Transverse colon (tissue), 4 donors: ENCODE measurements around the gene DHRS7. TPM values are rescaled to one million over a fixed set of nuclear protein-coding genes. Genes with fewer than 3 reads are reported as not detected.

Source experiments
- DNase-seq: peaks from one replicate; pipeline ENCODE4 v3.0.0-alpha.2; 2019
- H3K27ac ChIP-seq, 4 donors: fragments of 200-600 bp; sonication (generic); 2 replicates each; pipeline ENCODE4 v1.5.1; 2016 to 2018; ENCODE audit warnings: inconsistent platforms in 4 of 4
- H3K27me3 ChIP-seq: fragments of 200-600 bp; sonication (generic); 2 replicates; pipeline ENCODE4 v1.5.1; 2017; ENCODE audit warnings: inconsistent platforms
- H3K36me3 ChIP-seq, 4 donors: fragments of 200-600 bp; sonication (generic); 2 replicates each; pipeline ENCODE4 v1.5.1; 2017 to 2019; ENCODE audit warnings: inconsistent platforms in 4 of 4
- H3K4me1 ChIP-seq, 4 donors: fragments of 200-600 bp; sonication (generic); 2 replicates each; pipeline ENCODE4 v1.5.1; 2017 to 2020; ENCODE audit warnings: inconsistent platforms in 4 of 4
- H3K4me3 ChIP-seq, 4 donors: fragments of 200-600 bp; sonication (generic); 1 replicate in 1 of 4; 2 replicates in 3 of 4; pipeline versions ENCODE4 v1.5.1 to v1.6.1; 2017 to 2019; ENCODE audit warnings: inconsistent platforms in 4 of 4
- H3K9me3 ChIP-seq, 2 donors: fragments of 200-600 bp; sonication (generic); 2 replicates each; pipeline ENCODE4 v1.5.1; 2017 to 2019; ENCODE audit warnings: inconsistent platforms in 2 of 2
- CTCF ChIP-seq, 5 experiments: fragments of 200-600 bp in 3 of 5; fragments of 450-650 bp in 2 of 5; sonication (generic) in 3 of 5; IDR thresholded peaks; 1 replicate in 2 of 5; 2 replicates in 3 of 5; pipeline ENCODE4 v1.5.1; 2016 to 2017; ENCODE audit warnings: antibody characterized with exemption in 5 of 5, inconsistent platforms in 3 of 5, mild to moderate bottlenecking in 2 of 5, moderate library complexity in 1 of 5
- EP300 ChIP-seq: sonication (generic); formaldehyde crosslinking; IDR thresholded peaks from one replicate; pipeline ENCODE4 v1.6.1; 2017; ENCODE audit warnings: antibody characterized with exemption, low read depth
- POLR2A ChIP-seq: fragments of 450-650 bp; IDR thresholded peaks from one replicate; pipeline ENCODE4 v1.6.1; 2016; ENCODE audit warnings: antibody characterized with exemption, mild to moderate bottlenecking, moderate library complexity
- POLR2AphosphoS5 ChIP-seq, 3 donors: sonication (generic); formaldehyde crosslinking; IDR thresholded peaks; one replicate each; pipeline ENCODE4 v1.6.1; 2016; ENCODE audit warnings: antibody characterized with exemption in 3 of 3
- WGBS, 2 donors: methylation state at CpG; one replicate each; pipeline ENCODE4 v1.1.5; 2018; ENCODE audit warnings: low coverage in 1 of 2; 5-methylcytosine and 5-hydroxymethylcytosine counted together
- in situ Hi-C, 4 donors: fragments of 200-750 bp; cut with MboI; loops; one replicate each; pipeline versions ENCODE4 v1.15.0 to v1.15.1; 2017; ENCODE audit warnings: low sequenced_read_pairs in 3 of 4, low pct_ligation_motif_present in 1 of 4, low pct_unique_long_range_greater_than_20kb in 1 of 4
- intact Hi-C: fragments of 100-400 bp; cut with DNase I; formaldehyde crosslinking; loops from one replicate; pipeline ENCODE4 v1.15.1; 2023; ENCODE audit warnings: low total_unique reads
- total RNA-seq, 4 donors: library from RNA; depleted of rRNA; stranded (reverse); fragments of >200 nt; gene quantifications; one replicate each; pipeline ENCODE4 v1.1.0, GENCODE V29; 2016

DHRS7 gene
- total RNA-seq, 4 donors from 2014 or later = 22.4 to 154 (median 82.8) TPM

- no peaks in the 10 kb centered on the region for H3K27me3 ChIP-seq
- peaks cover 0 to 12% (median 4%) of the 10 kb centered on the region in 4 donors for H3K4me1 ChIP-seq
- no peak overlapping the region for H3K4me3 ChIP-seq
- H3K9me3 ChIP-seq = no peaks in the 10 kb centered on the region
- in situ Hi-C loops = no loop called here
- 79 to 83% methylated on average over 6 of the region's 6 CpGs for WGBS, 2 donors
- no peaks in the 10 kb centered on the region for H3K36me3 ChIP-seq
- intact Hi-C loops = no loop called here
- H3K27ac ChIP-seq = no peak overlapping the region
- TF ChIP-seq EP300 (no peak), POLR2A (no peak), POLR2AphosphoS5 (IDR thresholded peaks at IDR 0.05) (no peak), CTCF (IDR thresholded peaks at IDR 0.05) (no peak)
- DNase-seq = no peak
Observed at GRCh38 chr14:60204843-60205774, 39.9 kb upstream of the DHRS7 start.

GRCh38 chr14:60204104-60204842 lies 39.1 kb upstream of the DHRS7 start:
- peaks cover 0 to 12% (median 4%) of the 10 kb centered on the region in 4 donors for H3K4me1 ChIP-seq
- in situ Hi-C loops (no loop called here), intact Hi-C loops (no loop called here)
- no peaks in the 10 kb centered on the region for H3K36me3 ChIP-seq
- DNase-seq = peak; percentile 36
- H3K27ac ChIP-seq = no peak overlapping the region
- no peaks in the 10 kb centered on the region for H3K9me3 ChIP-seq
- no peak overlapping the region for H3K4me3 ChIP-seq
- WGBS, 2 donors = 26 to 35% methylated on average over 6 to 8 of the region's 8 CpGs
- H3K27me3 ChIP-seq = no peaks in the 10 kb centered on the region
- TF ChIP-seq EP300 = no peak
- no peak for TF ChIP-seq POLR2AphosphoS5 (IDR thresholded peaks at IDR 0.05)
- no peak for TF ChIP-seq POLR2A
- TF ChIP-seq CTCF (IDR thresholded peaks at IDR 0.05) = no peak

DNA sequence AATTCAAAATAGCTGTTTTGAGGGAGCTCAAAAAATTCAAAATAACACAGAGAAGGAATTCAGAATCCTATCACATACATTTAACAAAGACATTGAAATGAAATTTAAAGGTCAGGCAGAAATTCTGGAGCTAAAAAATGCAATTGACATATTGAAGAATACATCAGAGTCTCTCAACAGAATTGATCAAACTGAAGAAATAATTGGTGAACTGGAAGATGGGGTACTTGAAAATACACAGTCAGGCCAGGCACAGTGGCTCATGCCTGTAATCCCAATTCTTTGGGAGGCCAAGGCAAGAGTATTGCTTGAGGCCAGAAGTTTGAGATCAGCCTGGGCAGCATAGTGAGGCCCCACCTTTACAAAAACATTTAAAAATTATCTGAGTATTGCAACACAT lies 34.1 kb upstream of the DHRS7 start:
- Histone ChIP-seq H3K4me1 (peaks cover 0 to 8% (median 4%) of the 10 kb centered on the region in 4 donors), H3K36me3 (no peaks in the 10 kb centered on the region), H3K4me3 (no peak overlapping the region), H3K27ac (no peak overlapping the region), H3K9me3 (no peaks in the 10 kb centered on the region), H3K27me3 (no peaks in the 10 kb centered on the region)
- intact Hi-C loops = no loop called here
- in situ Hi-C loops = loop anchor here in 1 of 4 donors (25.0 kb wide), 1 partner anchor 363 kb away; no protein-coding TSS in a partner anchor
- no peak for TF ChIP-seq POLR2AphosphoS5 (IDR thresholded peaks at IDR 0.05)
- no peak for TF ChIP-seq POLR2A
- no peak for TF ChIP-seq EP300
- no peak for TF ChIP-seq CTCF (IDR thresholded peaks at IDR 0.05)
- no peak for DNase-seq

GRCh38 chr14:60197629-60198303 lies 32.6 kb upstream of the DHRS7 start:
- 64% methylated on average over 1 of the region's 1 CpG; no CpG with 5 or more reads in 1 of the 2 donors for WGBS, 2 donors
- in situ Hi-C loops = loop anchor here in 1 of 4 donors (25.0 kb wide), 1 partner anchor 365 kb away; no protein-coding TSS in a partner anchor
- intact Hi-C loops = no loop called here
- DNase-seq = no peak
- no peak for TF ChIP-seq CTCF (IDR thresholded peaks at IDR 0.05)
- no peak for TF ChIP-seq EP300
- no peak for TF ChIP-seq POLR2AphosphoS5 (IDR thresholded peaks at IDR 0.05)
- no peak for TF ChIP-seq POLR2A
- H3K36me3 ChIP-seq = no peaks in the 10 kb centered on the region
- no peaks in the 10 kb centered on the region for H3K27me3 ChIP-seq
- no peaks in the 10 kb centered on the region for H3K4me1 ChIP-seq
- H3K9me3 ChIP-seq = no peaks in the 10 kb centered on the region
- no peak overlapping the region for H3K27ac ChIP-seq
- no peak overlapping the region for H3K4me3 ChIP-seq
